Spleen (tissue), 13 donors: ENCODE measurements around the gene CGB5. TPM values are rescaled to one million over a fixed set of nuclear protein-coding genes. Genes with fewer than 3 reads are reported as not detected.
"Not testable (repeated sequence)": the region's sequence is repeated elsewhere in the genome, so short reads cannot be mapped to it uniquely, and the experiment has no call there.

ENCODE experiments used
- DNase-seq: peaks from one replicate; pipeline ENCODE4 v3.0.0-alpha.2; 2020
- H3K27ac ChIP-seq, 8 donors: fragments of 200-600 bp; sonication (generic) in 7 of 8; 1 replicate in 4 of 8; 2 replicates in 4 of 8; pipeline versions ENCODE4 v1.5.0 to v1.8.0; 2016 to 2021; ENCODE audit warnings: inconsistent platforms in 4 of 8, mild to moderate bottlenecking in 4 of 8, moderate library complexity in 1 of 8
- H3K27me3 ChIP-seq, 7 donors: fragments of 200-600 bp; sonication (generic) in 6 of 7; replicated peaks in 1 of 7; 1 replicate in 4 of 7; 2 replicates in 3 of 7; pipeline versions ENCODE4 v1.5.0 to v1.8.0; 2016 to 2021; ENCODE audit warnings: inconsistent platforms in 3 of 7, mild to moderate bottlenecking in 1 of 7
- H3K36me3 ChIP-seq, 6 donors: fragments of 200-600 bp; sonication (generic) in 5 of 6; 1 replicate in 4 of 6; 2 replicates in 2 of 6; pipeline versions ENCODE4 v1.5.0 to v1.8.0; 2016 to 2021; ENCODE audit warnings: inconsistent platforms in 2 of 6
- H3K4me1 ChIP-seq, 6 donors: fragments of 200-600 bp; sonication (generic) in 5 of 6; 1 replicate in 3 of 6; 2 replicates in 3 of 6; pipeline versions ENCODE4 v1.5.0 to v1.8.0; 2016 to 2021; ENCODE audit warnings: inconsistent platforms in 3 of 6
- H3K4me3 ChIP-seq, 8 donors: fragments of 200-600 bp; sonication (generic) in 7 of 8; 1 replicate in 4 of 8; 2 replicates in 4 of 8; pipeline versions ENCODE4 v1.5.0 to v1.8.0; 2016 to 2021; ENCODE audit warnings: inconsistent platforms in 4 of 8, mild to moderate bottlenecking in 4 of 8, moderate library complexity in 2 of 8
- H3K9me3 ChIP-seq, 8 donors: fragments of 200-600 bp; sonication (generic) in 7 of 8; 1 replicate in 4 of 8; 2 replicates in 4 of 8; pipeline versions ENCODE4 v1.5.0 to v1.8.0; 2016 to 2021; ENCODE audit warnings: inconsistent platforms in 4 of 8
- POLR2A ChIP-seq, 3 donors: fragments of 450-650 bp; IDR thresholded peaks; one replicate each; pipeline ENCODE4 v1.5.1; 2017; ENCODE audit warnings: antibody characterized with exemption in 3 of 3, mild to moderate bottlenecking in 1 of 3
- POLR2AphosphoS5 ChIP-seq, 3 donors: sonication (generic); formaldehyde crosslinking; IDR thresholded peaks; one replicate each; pipeline ENCODE4 v1.5.1; 2017; ENCODE audit warnings: antibody characterized with exemption in 3 of 3
- WGBS, 5 donors: extraction: QIAGEN DNeasy Blood & Tissue Kit in 3 of 5; methylation state at CpG; one replicate each; pipeline versions ENCODE4 v1.1.5 to v1.1.7; 2013 to 2018; 5-methylcytosine and 5-hydroxymethylcytosine counted together
- intact Hi-C: fragments of 100-400 bp; cut with DNase I; formaldehyde crosslinking; loops from one replicate; pipeline ENCODE4 v1.15.0; 2023; ENCODE audit warnings: low total_unique reads
- long read RNA-seq, 2 donors: transcript quantifications; one replicate each; lab custom pipeline, GENCODE V29; 2026
- polyA plus RNA-seq, 3 donors: library from polyadenylated mRNA; stranded (reverse); fragments of 200-250 nt; gene quantifications; one replicate each; pipeline ENCODE4 v1.2.1, GENCODE V29; 2013
- total RNA-seq, 7 donors: library from RNA; depleted of rRNA in 3 of 7; stranded (reverse); fragments of >200 nt in 3 of 7; fragmentation: NEBNext Ultra II Directional in 4 of 7; extraction: Animal tissue kit (Norgen Biotek cat#: 25700) in 4 of 7; gene quantifications; one replicate each; pipeline versions ENCODE4 v1.1.0 to v1.2.1, GENCODE V29; 2016 to 2021
- TF ChIP-seq, protein P1 (sequence below), 11 experiments: fragments of 200-600 bp in 7 of 11; fragments of 450-650 bp in 4 of 11; sonication (generic) in 4 of 11; IDR thresholded peaks in 8 of 11; conservative IDR thresholded peaks in 3 of 11; 1 replicate in 7 of 11; 2 replicates in 4 of 11; pipeline versions ENCODE4 v1.4.0 to v1.8.0; 2016 to 2021; ENCODE audit warnings: antibody characterized with exemption in 11 of 11, inconsistent platforms in 4 of 11, mild to moderate bottlenecking in 1 of 11
- donor health status: healthy with polysubstance abuse.
- donor health status: DM: no; HTN: no; CAD: no; lungs with moderate emphysema.
- donor health status: DM: no; HTN: no; CAD: no.
- donor health status: Bipolar disorder and iron deficiency.
- donor health status: healthy.
- donor health status: DM: no; HTN: no; CAD: no.
- donor health status: DM: yes; HTN: yes; CAD: no.

CGB5 gene
- total RNA-seq (not detected), polyA plus RNA-seq (not detected)
- long read RNA-seq, donor 1, result 0 reads
- long read RNA-seq, donor 2, result 0 reads

DNA sequence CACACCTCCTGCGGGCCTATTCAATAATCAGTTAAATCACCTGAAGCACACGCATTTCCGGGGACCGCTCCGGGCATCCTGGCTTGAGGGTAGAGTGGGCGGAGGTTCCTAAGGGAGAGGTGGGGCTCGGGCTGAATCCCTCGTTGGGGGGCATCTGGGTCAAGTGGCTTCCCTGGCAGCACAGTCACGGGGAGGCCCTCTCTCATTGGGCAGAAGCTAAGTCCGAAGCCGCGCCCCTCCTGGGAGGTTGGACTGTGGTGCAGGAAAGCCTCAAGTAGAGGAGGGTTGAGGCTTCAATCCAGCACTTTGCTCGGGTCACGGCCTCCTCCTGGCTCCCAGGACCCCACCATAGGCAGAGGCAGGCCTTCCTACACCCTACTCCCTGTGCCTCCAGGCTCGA, at the start of gene CGB5:
CGB5 (plus strand) TSS at position 301 of the 400 bp plus-strand sequence. CDS start 362 bp downstream, outside the sequence.
- H3K4me3 ChIP-seq, intact Hi-C loops, H3K9me3 ChIP-seq, H3K27ac ChIP-seq, H3K27me3 ChIP-seq, DNase-seq, H3K4me1 ChIP-seq, H3K36me3 ChIP-seq: not testable (repeated sequence)
- WGBS, 5 donors, result 69 to 78% (median 73%) methylated on average over 6 to 15 of the region's 15 CpGs

DNA sequence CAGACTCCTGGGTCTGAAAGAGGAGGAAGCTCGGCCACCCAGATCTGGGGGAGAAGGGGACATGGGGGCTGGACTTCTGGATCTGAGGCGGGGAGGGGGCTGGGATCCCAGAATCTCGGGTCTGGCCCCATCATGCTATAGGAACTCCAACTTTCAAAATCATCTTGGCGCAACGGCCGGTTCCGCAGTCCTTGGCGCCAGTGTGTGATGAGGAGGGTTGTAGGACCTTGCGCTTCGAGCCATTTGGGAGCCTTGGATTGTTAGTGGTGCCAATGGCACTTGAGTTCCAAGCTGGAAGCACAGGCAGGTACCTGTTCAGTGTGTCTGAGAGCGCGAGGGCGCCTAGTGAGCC, 49.6 kb upstream of the CGB5 start:
- WGBS, 5 donors, result 1 to 4% (median 1%) methylated on average over 8 to 13 of the region's 13 CpGs
- no peaks in the 10 kb centered on the region for H3K9me3 ChIP-seq
- DNase-seq, result no peak
- H3K27ac ChIP-seq, result peak overlapping the region; percentile 80 to 98 (median 94)
- peaks cover 14 to 61% (median 37%) of the 10 kb centered on the region in 6 donors for H3K4me1 ChIP-seq
- intact Hi-C loops, result no loop called here
- TF ChIP-seq POLR2A (IDR thresholded peaks at IDR 0.05) (no peak), POLR2AphosphoS5 (IDR thresholded peaks at IDR 0.05) (no peak)
- TF ChIP-seq, protein P1, sequence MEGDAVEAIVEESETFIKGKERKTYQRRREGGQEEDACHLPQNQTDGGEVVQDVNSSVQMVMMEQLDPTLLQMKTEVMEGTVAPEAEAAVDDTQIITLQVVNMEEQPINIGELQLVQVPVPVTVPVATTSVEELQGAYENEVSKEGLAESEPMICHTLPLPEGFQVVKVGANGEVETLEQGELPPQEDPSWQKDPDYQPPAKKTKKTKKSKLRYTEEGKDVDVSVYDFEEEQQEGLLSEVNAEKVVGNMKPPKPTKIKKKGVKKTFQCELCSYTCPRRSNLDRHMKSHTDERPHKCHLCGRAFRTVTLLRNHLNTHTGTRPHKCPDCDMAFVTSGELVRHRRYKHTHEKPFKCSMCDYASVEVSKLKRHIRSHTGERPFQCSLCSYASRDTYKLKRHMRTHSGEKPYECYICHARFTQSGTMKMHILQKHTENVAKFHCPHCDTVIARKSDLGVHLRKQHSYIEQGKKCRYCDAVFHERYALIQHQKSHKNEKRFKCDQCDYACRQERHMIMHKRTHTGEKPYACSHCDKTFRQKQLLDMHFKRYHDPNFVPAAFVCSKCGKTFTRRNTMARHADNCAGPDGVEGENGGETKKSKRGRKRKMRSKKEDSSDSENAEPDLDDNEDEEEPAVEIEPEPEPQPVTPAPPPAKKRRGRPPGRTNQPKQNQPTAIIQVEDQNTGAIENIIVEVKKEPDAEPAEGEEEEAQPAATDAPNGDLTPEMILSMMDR (IDR thresholded peaks at IDR 0.05 in 8 of 11, conservative IDR thresholded peaks at IDR 0.05 in 3 of 11), result no peak
- H3K36me3 ChIP-seq, result peaks cover 0 to 23% (median 4%) of the 10 kb centered on the region in 6 donors
- peak overlapping the region; percentile 60 to 90 (median 80) for H3K4me3 ChIP-seq
- H3K27me3 ChIP-seq, result no peaks in the 10 kb centered on the region

GRCh38 chr19:48997972-48998371, 45.7 kb upstream of the CGB5 start:
- H3K4me3 ChIP-seq, result no peak overlapping the region
- no peaks in the 10 kb centered on the region for H3K9me3 ChIP-seq
- TF ChIP-seq, protein P1 (IDR thresholded peaks at IDR 0.05 in 8 of 11, conservative IDR thresholded peaks at IDR 0.05 in 3 of 11), result peak in 6 of 11 experiments; percentile 22 to 50 (median 48)
- TF ChIP-seq POLR2A (IDR thresholded peaks at IDR 0.05), result no peak
- peaks cover 8 to 34% (median 17%) of the 10 kb centered on the region in 6 donors for H3K4me1 ChIP-seq
- no peak overlapping the region for H3K27ac ChIP-seq
- WGBS, 5 donors, result 83 to 87% (median 85%) methylated on average over 5 of the region's 5 CpGs
- peaks cover 0 to 39% (median 6%) of the 10 kb centered on the region in 6 donors for H3K36me3 ChIP-seq
- H3K27me3 ChIP-seq, result no peaks in the 10 kb centered on the region
- no peak for DNase-seq
- intact Hi-C loops, result no loop called here

- H3K9me3 ChIP-seq, result no peaks in the 10 kb centered on the region
- intact Hi-C loops, result no loop called here
- no peak overlapping the region for H3K4me3 ChIP-seq
- H3K27ac ChIP-seq, result no peak overlapping the region
- H3K27me3 ChIP-seq, result no peaks in the 10 kb centered on the region
- peaks cover 2 to 24% (median 7%) of the 10 kb centered on the region in 6 donors for H3K4me1 ChIP-seq
- DNase-seq, result peak; percentile 87
- H3K36me3 ChIP-seq, result peaks cover 4 to 56% (median 20%) of the 10 kb centered on the region in 6 donors
- WGBS, 5 donors, result 60 to 70% (median 63%) methylated on average over 14 to 16 of the region's 16 CpGs
- TF ChIP-seq POLR2A (IDR thresholded peaks at IDR 0.05), result no peak
- no peak for TF ChIP-seq POLR2AphosphoS5 (IDR thresholded peaks at IDR 0.05)
- TF ChIP-seq, protein P1 (IDR thresholded peaks at IDR 0.05 in 8 of 11, conservative IDR thresholded peaks at IDR 0.05 in 3 of 11), result peak; percentile 31 to 76 (median 52)
Measured at GRCh38 chr19:48999481-49000325, 43.9 kb upstream of the CGB5 start.
